ENCODE data around the gene CDC42EP4. TPM values are rescaled to one million over a fixed set of nuclear protein-coding genes. Genes with fewer than 3 reads are reported as not detected.
A peak's percentile ranks its signal among the peaks of the same experiment; 100 is the strongest.

Gene CDC42EP4
- total RNA-seq, 1 donor from 2014 or later, result 124 TPM

DNA sequence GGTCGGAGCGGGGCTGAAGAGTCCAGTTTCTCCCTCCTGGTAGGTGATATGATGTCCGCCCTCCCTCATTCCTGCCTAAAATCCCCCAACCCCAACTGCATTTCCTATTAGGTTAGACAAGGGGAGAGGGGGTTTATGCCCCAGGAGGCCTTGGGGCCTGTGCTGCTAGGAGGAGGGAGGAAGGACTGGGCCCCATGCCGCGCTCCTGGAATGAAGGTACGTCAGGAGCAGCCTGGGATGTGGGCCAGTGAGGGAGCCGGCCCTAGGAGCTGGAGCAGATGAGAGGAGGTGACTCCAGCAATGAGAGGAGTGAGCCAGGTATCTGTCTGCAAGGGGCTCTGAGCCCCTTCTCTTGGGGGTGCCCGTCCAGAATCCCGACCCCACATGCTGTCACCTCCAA is 46.9 kb upstream of the CDC42EP4 start:
- Mint-ChIP-seq H3K27ac (ENCODE audit: unreplicated experiment) (no peak overlapping the region), H3K9me3 (ENCODE audit: unreplicated experiment) (peaks cover 2% of the 10 kb centered on the region), H3K4me3 (ENCODE audit: unreplicated experiment) (no peak overlapping the region), H3K4me1 (ENCODE audit: low read depth, unreplicated experiment) (peaks cover 13% of the 10 kb centered on the region), H3K27me3 (ENCODE audit: unreplicated experiment) (no peaks in the 10 kb centered on the region), H3K36me3 (ENCODE audit: unreplicated experiment) (no peaks in the 10 kb centered on the region)
- no peak for DNase-seq
- TF ChIP-seq CTCF (IDR thresholded peaks at IDR 0.05; ENCODE audit: partially characterized antibody, unreplicated experiment), result no peak

- Mint-ChIP-seq H3K27ac (ENCODE audit: unreplicated experiment) (no peak overlapping the region), H3K4me3 (ENCODE audit: unreplicated experiment) (no peak overlapping the region), H3K27me3 (ENCODE audit: unreplicated experiment) (no peaks in the 10 kb centered on the region), H3K9me3 (ENCODE audit: unreplicated experiment) (peaks cover 2% of the 10 kb centered on the region), H3K36me3 (ENCODE audit: unreplicated experiment) (no peaks in the 10 kb centered on the region), H3K4me1 (ENCODE audit: low read depth, unreplicated experiment) (peaks cover 11% of the 10 kb centered on the region)
- no peak for DNase-seq
- TF ChIP-seq CTCF (IDR thresholded peaks at IDR 0.05; ENCODE audit: partially characterized antibody, unreplicated experiment), result no peak
Observed at GRCh38 chr17:73357981-73358380, 46.2 kb upstream of the CDC42EP4 start.

GRCh38 chr17:73357318-73357717 is 45.5 kb upstream of the CDC42EP4 start:
- H3K36me3 Mint-ChIP-seq (ENCODE audit: unreplicated experiment), result no peaks in the 10 kb centered on the region
- no peak overlapping the region for H3K4me3 Mint-ChIP-seq (ENCODE audit: unreplicated experiment)
- H3K27ac Mint-ChIP-seq (ENCODE audit: unreplicated experiment), result no peak overlapping the region
- no peak for TF ChIP-seq CTCF (IDR thresholded peaks at IDR 0.05; ENCODE audit: partially characterized antibody, unreplicated experiment)
- H3K4me1 Mint-ChIP-seq (ENCODE audit: low read depth, unreplicated experiment), result peaks cover 11% of the 10 kb centered on the region
- H3K9me3 Mint-ChIP-seq (ENCODE audit: unreplicated experiment), result peaks cover 2% of the 10 kb centered on the region
- no peaks in the 10 kb centered on the region for H3K27me3 Mint-ChIP-seq (ENCODE audit: unreplicated experiment)
- DNase-seq, result no peak

- H3K4me3 Mint-ChIP-seq (ENCODE audit: unreplicated experiment), result peak overlapping the region; percentile 11
- no peak overlapping the region for H3K27ac Mint-ChIP-seq (ENCODE audit: unreplicated experiment)
- no peak for TF ChIP-seq CTCF (IDR thresholded peaks at IDR 0.05; ENCODE audit: partially characterized antibody, unreplicated experiment)
- no peaks in the 10 kb centered on the region for H3K27me3 Mint-ChIP-seq (ENCODE audit: unreplicated experiment)
- no peaks in the 10 kb centered on the region for H3K36me3 Mint-ChIP-seq (ENCODE audit: unreplicated experiment)
- peaks cover 2% of the 10 kb centered on the region for H3K9me3 Mint-ChIP-seq (ENCODE audit: unreplicated experiment)
- H3K4me1 Mint-ChIP-seq (ENCODE audit: low read depth, unreplicated experiment), result peaks cover 11% of the 10 kb centered on the region
- no peak for DNase-seq
Observed at GRCh38 chr17:73356561-73357170, 44.9 kb upstream of the CDC42EP4 start.

- no peak overlapping the region for H3K27ac Mint-ChIP-seq (ENCODE audit: unreplicated experiment)
- no peaks in the 10 kb centered on the region for H3K36me3 Mint-ChIP-seq (ENCODE audit: unreplicated experiment)
- peaks cover 6% of the 10 kb centered on the region for H3K9me3 Mint-ChIP-seq (ENCODE audit: unreplicated experiment)
- peaks cover 5% of the 10 kb centered on the region for H3K27me3 Mint-ChIP-seq (ENCODE audit: unreplicated experiment)
- peaks cover 3% of the 10 kb centered on the region for H3K4me1 Mint-ChIP-seq (ENCODE audit: low read depth, unreplicated experiment)
- no peak for TF ChIP-seq CTCF (IDR thresholded peaks at IDR 0.05; ENCODE audit: partially characterized antibody, unreplicated experiment)
- H3K4me3 Mint-ChIP-seq (ENCODE audit: unreplicated experiment), result no peak overlapping the region
- DNase-seq, result no peak
Observed at GRCh38 chr17:73354423-73355284, 42.9 kb upstream of the CDC42EP4 start.
